GM21528 (cell line): ENCODE results near the gene MECP2.
A peak's percentile ranks its signal among the peaks of the same experiment; 100 is the strongest.

Experiments used
- ATAC-seq: cut with Tn5 transposase; IDR thresholded peaks from one replicate; pipeline ENCODE4 v1.9.1; 2021; ENCODE audit warnings: mild to moderate bottlenecking, moderate library complexity; ENCODE audit not compliant: unreplicated experiment, low FRiP score

The MECP2 gene

GRCh38 chrX:153973127-153974002, 124.2 kb downstream of the MECP2 start:
- ATAC-seq, result no peak

GRCh38 chrX:153972368-153973126, 125.0 kb downstream of the MECP2 start, which contains the start of gene TMEM187:
Gene TMEM187 (plus strand): TSS chrX:153972754. CDS start chrX:153982063, 9,309 bp downstream.
- peak; percentile 50 for ATAC-seq
